HG03060 (cell line): ENCODE data around the gene CD209.
"Not testable (repeated sequence)": the region's sequence is repeated elsewhere in the genome, so short reads cannot be mapped to it uniquely, and the experiment has no call there.

Experiments used
- ATAC-seq: cut with Tn5 transposase; IDR thresholded peaks from one replicate; pipeline ENCODE4 v1.9.1; 2021; ENCODE audit warnings: low read depth, moderate number of reproducible peaks; ENCODE audit not compliant: unreplicated experiment

Gene CD209

DNA sequence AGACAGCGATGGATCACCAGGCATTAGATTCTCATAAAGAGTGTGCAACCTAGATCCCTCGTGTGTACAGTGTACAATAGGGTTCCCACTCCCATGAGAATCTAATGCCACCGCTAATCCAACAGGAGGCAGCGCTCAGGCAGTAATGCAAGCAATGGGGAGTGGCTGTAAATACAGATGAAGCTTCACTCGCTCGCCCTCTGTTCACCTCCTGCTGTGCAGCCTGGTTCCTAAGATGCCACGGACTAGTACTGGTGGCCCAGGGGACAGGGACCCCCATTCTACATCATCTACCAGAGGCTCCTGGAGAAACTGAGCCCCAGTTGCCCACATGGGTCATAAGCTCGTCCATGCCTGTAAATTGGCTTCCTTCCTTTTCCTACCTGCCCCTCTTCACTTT is 23.7 kb upstream of the CD209 start:
- no peak for ATAC-seq

DNA sequence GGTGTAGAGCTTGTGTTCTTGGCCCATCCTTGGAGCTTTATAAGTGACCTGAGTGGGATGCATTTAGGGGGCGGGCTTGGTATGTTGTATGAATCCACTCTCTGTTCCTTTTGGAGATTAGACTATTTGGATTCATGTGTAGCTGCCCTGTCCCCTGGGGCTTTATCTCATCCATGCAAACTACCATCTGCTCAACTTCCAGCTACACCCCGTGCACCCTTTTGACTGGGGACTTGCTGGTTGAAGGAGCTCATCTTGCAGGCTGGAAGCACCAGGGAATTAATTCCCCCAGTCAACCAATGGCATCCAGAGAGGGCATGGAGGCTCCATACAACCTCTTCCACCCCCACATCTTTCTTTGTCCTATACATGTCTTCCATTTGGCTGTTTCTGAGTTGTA is 21.8 kb upstream of the CD209 start:
- no peak for ATAC-seq

DNA sequence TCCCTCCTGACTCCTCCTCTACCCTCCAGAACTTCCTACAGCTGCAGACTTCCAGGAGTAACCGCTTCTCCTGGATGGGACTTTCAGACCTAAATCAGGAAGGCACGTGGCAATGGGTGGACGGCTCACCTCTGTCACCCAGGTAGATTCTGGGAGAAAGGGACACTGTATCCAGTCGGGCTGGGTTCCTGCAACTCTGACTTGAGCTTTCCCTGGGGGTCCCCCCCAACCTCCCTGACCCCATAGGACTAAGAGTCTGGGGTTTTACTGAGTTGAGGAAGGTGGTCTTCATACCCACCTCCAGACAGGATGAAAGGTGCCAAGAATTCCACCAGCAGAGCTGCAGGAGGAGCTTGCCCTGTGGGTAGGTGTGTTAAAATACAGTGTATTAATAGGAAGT is 20.2 kb upstream of the CD209 start:
- no peak for ATAC-seq

DNA sequence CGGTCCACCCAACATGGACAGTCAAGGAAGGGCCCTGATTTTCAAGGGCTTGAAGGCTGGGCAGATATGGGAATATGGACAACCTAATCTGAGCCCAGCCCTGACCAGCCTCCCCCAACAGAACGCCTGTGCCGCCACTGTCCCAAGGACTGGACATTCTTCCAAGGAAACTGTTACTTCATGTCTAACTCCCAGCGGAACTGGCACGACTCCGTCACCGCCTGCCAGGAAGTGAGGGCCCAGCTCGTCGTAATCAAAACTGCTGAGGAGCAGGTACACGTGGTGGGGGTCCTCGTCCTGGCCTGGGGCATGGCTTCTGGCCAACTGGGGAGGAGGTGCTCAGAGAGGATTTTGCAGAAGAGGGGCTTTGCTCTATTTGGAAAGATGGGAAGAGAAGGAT is 19.2 kb upstream of the CD209 start:
- no peak for ATAC-seq

DNA sequence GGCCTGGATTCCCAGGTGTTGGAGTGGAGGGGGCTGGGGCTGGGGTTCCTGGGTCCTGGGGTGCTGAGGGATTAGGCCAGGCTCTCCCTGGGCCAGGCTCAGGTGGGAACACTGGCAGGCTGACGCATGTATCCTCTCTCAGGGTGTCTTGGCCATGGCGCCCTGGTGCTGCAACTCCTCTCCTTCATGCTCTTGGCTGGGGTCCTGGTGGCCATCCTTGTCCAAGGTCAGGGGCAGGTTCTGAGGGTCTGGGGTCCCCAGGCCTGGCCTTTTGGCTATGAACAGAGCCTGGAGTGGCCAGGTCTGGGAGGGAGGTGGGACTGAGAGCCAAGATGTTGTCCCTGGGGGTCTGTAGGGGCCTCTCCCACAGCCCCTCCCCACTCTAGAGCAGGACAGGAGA is 17.7 kb upstream of the CD209 start:
- not testable (repeated sequence) for ATAC-seq

DNA sequence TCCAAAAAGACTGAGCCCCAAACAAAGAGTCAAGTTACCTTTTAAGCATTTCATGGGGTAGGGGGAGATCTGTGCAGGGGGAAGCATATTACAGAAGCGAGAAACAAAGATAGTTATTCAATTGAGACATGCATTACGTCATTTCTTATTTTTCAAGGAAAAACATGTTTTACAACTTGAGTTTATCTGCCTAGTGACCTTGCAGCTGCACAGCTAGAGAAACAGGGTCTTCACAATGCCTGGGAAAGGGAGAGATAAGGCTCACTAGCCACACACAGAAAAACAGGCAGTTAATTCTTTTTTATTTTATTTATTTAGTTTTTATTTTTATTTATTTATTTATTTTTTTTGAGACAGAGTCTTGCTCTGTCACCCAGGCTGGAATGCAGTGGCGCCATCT is 16.8 kb upstream of the CD209 start:
- ATAC-seq = not testable (repeated sequence)

DNA sequence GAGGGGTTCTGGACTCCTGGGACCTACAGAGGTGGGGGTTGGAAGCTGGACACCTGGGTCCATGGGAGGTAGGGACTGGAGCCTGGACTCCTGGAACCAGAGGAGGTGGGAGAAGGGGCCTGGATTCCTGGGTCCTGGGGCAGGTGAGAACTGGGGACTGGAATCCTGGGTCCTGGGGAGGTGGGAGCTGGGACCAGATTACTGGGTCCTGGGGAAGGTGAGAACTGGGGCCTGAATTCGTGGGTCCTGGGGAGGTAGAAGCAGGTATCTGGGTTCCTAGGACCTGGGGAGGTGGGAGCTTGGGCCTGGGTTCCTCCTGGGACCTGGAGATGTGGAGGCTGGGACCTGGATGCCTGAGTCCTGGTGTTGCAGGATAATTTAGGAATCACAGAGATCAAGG is 16.4 kb upstream of the CD209 start:
- ATAC-seq = no peak

DNA sequence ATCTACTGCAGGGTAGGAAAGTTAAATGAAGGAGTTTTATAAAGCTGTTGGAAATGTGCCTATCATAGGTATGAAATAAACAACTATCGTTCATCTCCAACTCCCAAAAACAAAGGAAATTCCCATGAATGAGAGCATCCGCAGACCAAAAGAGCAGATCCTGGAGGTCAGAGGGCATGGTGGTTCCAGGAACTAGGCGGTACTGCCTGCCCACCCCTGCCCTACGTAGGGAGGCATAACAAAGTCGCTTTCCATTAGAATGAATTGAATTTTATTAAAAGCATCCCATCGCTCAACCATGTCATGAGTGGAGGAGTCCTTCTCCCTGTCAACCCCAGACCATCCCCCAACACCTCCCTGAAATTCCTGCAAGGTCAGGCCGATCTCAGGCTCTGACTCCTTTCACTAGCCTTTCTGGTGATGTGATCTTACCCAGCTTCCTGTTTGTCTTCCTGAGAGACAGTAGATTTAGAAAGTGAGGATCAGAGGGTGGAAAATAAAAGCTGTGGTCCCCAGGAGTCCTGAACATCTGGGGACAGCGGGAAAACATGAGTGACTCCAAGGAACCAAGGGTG is 15.5 kb upstream of the CD209 start, which contains the start of gene CLEC4M:
CLEC4M (plus strand) TSS at position 525 of the 575 bp plus-strand sequence; CDS start at position 549, 24 bp downstream.
- no peak for ATAC-seq

DNA sequence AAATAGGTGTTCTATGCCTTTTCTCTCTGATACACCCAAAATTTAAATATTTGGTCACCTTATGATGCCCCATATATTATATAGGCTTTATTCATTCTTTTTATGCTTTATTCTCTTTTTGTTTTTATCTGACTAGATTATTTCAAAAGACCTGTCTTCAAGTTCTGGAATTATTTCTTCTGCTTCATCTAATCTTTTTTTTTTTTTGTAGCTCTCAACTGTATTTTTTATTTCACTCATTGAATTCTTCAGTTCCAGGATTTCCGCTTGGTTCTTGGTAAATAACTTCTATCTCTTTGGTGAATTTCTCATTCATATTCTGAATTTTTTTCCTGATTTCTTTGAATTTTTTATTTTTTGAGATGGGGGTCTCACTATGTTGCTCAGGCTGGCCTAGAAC is 11.8 kb upstream of the CD209 start:
- no peak for ATAC-seq

DNA sequence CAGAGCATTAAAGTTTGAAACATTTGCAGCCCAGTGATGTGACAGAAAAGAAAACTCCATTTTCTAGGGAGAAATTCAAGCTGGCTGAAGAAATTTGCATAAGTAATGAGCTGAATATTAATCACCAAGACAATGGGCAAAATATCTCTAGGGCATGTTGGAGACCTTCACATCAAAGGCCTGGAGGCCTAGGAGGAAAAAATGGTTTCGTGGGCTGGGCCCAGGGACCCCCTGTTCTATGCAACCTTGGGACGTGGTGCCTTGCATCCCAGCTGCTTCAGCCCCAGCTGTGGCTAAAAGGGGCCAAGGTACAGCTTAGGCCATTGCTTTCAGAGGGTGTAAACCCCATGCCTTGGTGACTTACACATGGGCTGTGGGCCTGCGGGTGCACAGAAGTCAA is 10.0 kb upstream of the CD209 start:
- no peak for ATAC-seq

DNA sequence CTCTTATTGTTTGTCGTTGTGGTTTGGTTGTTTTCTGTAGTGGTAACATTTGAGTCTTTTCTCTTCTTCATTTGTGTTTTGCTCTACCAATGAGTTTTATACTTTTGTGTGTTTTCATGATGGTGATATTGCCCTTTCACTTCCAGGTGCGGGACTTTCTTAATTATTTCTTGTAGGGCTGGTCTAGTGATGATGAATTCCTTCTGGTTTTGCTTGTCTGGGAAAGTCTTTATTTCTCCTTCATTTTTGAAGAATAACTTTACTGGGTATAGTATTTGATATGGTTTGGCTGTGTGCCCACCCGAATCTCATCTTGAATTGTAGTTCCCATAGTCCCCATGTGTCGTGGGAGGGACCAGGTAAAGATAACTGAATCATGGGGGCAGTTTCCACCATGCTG is 8.9 kb upstream of the CD209 start:
- no peak for ATAC-seq

DNA sequence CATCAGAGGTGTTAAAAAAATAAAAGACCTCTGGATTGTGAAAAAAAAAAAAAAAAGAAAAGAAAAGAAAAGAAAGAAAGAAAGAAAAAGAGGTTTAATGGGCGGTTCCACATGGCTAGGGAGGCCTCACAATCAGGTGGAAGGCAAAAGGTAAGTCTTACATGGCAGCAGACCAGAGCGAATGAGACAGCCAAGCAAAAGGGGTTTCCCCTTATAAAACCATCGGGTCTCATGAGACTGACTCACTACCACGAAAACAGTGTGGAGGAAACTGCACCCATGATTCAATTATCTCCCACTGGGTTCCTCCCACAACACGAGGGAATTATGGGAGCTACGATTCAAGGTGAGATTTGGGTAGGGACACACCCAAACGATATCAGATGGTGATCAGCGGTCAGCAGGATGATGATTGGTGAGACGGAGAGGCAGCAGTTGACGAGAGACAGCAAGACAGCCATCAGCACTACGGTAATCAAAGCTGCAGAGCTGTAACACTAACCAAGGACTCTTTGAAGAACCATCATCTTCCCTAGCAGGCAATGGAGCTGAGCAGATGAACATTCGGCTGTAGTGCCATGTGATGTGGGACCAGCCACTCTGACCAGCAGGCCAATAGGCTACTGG is 3.9 kb upstream of the CD209 start:
- no peak for ATAC-seq

DNA sequence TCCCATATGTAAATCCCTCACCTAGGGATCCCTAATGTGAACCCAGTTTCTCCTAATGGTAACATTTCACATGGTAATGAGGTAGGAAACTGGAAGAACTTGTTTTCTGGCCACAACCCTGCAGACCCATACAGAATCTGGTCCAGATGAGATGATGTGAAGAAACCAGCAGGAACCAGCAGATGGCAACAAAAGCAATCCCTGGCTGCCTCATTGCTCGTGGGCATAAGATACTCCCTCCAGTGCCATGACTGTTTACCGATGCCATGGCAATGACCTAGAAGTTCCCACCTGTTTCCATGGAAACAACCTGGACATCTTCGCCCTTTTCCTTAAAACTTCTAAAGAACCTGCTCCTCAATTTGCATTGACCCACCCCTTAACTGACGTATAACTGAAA is 1.4 kb upstream of the CD209 start:
- ATAC-seq = no peak

DNA sequence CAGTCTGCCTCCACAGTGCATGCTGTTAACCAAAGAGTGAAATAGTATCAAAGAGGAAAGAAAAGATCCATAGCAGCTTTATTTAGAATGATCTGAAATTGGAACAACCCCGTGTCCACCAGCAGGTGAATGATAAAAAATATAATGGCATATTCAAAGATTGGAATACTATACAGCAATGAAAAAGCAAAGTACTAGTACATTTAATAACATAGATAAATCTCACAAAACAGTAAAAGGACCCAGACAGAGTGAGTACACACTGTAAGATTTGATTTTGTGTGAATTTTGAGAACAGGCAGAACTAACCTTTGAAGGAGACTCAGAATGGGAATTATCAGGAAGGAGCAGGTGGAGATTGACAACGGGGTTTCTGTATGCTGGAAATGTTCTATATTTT is 837 bp upstream of the CD209 start:
- ATAC-seq = no peak

DNA sequence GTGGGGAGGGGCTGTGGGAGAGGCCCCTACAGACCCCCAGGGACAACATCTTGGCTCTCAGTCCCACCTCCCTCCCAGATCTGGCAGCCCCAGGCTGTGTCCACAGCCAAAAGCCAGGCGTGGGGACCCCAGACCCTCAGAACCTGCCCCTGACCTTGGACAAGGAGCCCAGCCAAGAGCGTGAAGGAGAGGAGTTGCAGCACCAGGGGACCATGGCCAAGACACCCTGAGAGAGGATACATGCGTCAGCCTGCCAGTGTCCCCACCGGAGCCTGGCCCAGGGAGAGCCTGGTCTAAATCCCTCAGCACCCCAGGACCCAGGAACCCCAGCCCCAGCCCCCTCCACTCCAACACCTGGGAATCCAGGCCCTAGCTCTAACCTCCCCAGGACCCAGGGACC is 1.0 kb downstream of the CD209 start:
- ATAC-seq = not testable (repeated sequence)

DNA sequence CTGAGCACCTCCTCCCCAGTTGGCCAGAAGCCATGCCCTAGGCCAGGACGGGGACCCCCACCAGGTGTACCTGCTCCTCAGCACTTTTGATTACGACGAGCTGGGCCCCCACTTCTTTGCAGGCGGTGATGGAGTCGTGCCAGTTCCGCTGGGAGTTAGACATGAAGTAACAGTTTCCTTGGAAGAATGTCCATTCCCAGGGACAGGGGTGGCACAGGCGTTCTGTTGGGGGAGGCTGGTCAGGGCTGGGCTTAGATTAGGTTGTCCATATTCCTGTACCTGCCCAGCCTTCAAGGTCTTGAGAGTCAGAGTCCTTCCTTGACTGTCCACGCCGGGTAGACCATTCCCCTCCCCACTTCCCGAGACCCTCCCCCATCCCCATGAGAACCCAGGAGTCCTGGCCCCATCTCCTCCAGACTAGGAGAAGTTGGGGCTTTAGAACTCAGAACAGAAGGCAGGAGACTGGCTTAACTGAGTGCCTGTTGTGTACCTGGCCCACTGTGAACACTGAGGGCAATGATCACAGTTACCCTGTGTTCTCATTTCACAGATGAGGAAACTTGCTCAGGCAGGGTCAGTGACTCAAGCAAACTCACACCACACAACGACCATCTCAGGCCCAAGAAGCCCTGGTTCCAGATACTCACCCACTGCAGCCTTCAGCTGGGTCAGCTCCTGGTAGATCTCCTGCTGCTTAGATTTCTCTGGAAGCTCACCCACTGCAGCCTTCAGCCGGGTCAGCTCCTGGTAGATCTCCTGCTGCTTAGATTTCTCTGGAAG is 2.3 kb downstream of the CD209 start:
- no peak for ATAC-seq

DNA sequence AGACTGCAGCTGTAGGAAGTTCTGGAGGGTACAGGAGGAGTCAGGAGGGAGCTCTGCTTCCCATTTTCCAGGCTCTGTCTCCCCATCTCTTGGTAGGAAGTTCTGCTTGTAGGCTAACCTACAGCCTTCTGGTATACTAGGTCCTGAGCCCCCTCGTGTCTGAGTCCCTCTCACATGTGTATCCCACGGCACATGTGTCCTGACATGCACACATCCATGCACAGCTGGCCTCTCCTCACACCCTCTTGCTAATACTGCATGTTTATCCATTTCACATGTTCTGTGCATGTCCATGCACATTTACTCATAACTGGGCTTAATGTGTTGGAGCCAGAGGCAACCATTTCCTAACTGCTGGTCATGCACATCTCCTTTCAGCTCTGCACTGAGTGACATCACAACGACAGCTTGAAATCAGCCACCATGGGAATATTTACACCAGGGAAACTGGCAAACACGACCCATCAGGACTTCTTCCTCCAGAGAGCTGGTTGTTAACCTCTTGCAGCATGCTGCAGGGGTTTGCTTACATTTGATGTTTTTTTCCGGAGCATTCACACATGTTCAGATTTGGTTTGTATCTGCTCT is 3.0 kb downstream of the CD209 start:
- no peak for ATAC-seq

DNA sequence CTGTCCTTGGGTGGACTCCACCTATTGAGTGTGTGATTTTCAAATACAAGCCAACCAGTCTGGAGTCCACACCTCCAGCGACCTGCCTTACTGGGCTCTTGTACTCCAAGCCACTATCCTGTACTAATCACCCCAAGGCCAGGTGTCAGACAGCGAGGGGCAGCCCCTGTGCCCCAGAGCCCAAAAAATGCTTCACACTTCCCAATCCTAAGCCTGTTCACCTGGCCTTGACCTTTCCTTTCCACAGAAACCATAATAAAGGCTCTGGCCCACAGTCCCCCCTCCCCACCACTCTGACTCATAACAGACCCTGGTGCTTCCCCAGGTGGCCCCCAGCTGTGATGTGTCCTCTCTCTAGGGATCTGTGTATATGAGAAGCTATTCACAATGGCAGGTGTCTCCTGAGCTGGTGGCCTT is 3.9 kb downstream of the CD209 start:
- no peak for ATAC-seq

DNA sequence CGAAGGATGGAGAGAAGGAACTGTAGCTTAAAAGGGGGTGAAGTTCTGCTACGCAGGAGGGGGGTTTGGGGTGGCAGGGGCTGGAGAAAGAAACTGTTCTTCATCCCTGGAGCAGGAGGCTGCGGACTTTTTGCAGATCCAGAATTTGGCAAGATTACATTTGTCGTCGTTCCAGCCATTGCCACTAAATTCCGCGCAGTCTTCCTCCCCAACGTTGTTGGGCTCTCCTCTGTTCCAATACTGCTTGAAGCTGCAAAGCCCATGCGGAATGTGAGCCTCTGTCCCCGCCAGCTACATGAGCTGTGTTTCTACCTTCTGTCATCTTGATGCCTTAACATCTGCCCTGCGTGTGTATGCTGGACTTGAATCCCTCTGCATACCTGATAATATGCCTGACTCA is 4.3 kb downstream of the CD209 start:
- ATAC-seq = no peak

DNA sequence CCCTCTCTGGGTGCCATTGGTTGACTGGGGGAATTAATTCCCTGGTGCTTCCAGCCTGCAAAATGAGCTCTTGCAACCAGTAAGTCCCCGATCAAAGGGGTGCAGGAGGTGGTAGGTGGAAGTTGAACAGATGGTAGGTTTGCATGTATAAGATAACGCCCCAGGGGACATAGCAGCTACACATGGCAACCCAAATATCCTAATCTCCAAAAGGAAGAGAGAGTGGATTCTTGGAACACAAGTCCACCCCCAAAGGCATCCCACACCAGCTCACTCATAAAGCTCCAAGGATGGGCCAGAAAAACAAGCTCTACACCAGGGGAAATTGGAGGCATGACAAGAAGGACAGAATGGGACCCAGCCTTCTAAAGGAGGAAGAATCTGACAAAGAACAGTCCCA is 4.8 kb downstream of the CD209 start:
- ATAC-seq = no peak

DNA sequence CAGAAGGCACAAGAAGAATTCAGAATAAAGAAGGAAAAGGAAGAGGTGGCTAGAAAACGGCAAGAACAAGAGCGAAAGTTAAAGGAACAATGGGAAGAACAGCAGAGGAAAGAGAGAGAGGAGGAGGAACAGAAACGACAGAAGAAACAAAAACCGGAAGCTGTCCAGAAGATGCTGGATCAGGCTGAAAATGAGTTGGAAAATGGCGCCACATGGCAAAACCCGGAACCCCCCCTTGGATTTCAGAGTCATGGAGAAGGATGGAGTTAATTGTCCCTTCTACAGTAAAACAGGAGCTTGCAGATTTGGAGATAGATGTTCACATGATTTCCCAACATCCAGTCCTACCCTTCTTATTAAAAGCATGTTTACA is 6.7 kb downstream of the CD209 start:
- ATAC-seq = no peak
